Glomerular visceral epithelial cell (primary cell): Measurements from ENCODE around the gene GPT2.

ENCODE experiments used
- DNase-seq: peaks from one replicate; pipeline ENCODE4 v3.0.0-alpha.2; 2016; ENCODE audit errors: extremely low spot score

GPT2 gene

DNA sequence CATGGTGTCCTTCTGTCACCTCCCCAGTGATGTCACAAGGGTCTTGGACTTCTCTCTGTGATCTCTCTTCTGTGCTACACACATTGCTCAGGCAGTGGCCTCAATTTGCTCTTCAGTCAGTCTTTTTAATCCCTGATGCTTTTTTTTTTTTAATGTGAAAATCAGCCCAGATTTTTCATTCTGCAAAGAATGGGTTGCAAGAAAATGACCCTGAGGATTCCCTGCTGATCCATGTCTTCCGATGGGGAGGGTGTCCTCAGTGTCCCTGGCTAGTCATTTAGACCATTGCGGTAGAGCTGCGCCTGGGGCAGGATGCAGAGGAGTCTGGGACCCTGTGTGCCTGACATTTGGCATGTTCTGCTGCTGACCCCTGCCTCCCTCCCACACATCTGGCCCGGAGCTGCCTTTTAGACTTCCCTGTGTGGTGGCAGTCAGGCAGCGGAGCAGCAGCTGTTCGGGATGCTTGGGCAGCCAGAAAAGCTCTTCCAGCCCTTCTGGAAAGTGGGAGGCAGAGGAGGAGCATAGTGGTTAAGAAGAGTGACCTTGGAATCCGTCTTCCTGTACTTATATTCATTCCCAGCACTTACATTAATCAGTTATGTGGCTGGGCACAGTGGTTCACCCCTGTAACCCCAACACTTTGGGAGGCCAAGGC, 12.3 kb downstream of the GPT2 start:
- DNase-seq = no peak

DNA sequence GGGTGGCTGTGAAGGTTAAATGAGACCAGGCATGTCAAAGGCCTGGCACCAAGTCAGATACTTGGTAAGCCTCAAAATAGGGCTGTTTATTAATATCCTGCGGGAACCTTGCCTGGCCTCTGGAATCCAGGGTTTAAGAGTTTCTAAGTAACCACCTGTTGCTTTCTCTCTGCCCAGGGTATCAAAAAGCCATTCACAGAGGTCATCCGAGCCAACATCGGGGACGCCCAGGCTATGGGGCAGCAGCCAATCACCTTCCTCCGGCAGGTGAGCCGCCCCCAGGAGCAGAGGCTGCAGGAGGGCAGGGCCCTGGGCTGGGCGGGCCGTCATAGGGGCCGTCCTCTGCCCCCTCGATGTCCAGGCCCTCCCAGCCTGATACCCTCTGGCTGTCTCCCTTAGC, 13.3 kb downstream of the GPT2 start:
- DNase-seq = no peak

DNA sequence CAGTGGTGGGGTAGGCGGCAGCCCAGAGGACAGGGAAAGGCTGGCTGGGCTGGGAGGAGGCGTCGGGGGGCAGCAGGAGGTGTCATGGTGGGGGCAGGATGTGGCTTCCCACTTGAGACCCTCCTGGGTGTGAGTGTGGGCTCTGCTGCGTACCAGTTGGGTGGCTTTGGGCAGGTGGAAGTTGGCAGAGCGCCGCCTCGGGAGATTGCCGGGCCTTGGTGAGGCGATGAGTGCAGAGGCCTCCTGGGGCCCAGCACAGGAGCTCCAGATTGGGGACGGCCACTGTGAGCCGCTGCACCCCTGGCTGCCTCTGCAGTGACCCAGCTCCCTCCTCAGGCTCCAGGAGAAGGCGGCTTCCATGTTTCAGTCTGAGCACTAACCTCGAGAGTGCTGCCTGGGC, 13.8 kb downstream of the GPT2 start:
- DNase-seq = no peak

DNA sequence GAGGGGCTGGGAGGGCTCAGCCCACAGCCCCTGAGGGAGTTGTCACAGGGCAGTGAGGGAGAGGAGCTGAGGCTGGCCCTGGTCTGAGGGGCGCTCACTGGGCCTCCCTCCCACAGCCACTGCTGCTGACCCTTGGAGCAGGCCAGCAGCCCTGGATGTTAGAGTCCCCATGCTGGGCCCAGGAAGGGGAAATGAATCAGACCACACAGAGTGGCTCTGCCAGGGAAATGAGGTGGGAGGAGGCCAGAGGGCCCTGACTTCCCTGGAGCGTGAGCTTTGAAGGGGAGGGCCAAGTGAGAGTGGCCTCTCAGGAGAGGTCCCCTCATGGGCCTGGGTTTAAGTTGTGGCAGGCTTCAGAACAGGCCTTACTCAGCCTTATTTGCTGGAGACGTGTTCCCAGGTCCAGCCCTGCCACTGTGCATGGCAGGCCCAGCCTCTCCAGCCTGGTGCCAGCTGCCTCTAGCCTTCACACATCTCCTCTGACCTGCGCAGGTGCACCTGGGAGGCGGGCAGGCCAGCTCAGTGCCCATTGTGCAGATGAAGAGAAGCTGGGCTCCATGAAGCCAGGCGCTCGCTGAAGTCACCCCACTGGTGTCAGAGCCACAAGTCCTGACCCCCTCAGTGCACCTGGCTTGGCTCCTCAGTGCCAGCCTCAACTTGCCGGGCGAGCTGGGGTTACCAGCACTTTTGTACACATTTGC, 15.4 kb downstream of the GPT2 start:
- DNase-seq = no peak

DNA sequence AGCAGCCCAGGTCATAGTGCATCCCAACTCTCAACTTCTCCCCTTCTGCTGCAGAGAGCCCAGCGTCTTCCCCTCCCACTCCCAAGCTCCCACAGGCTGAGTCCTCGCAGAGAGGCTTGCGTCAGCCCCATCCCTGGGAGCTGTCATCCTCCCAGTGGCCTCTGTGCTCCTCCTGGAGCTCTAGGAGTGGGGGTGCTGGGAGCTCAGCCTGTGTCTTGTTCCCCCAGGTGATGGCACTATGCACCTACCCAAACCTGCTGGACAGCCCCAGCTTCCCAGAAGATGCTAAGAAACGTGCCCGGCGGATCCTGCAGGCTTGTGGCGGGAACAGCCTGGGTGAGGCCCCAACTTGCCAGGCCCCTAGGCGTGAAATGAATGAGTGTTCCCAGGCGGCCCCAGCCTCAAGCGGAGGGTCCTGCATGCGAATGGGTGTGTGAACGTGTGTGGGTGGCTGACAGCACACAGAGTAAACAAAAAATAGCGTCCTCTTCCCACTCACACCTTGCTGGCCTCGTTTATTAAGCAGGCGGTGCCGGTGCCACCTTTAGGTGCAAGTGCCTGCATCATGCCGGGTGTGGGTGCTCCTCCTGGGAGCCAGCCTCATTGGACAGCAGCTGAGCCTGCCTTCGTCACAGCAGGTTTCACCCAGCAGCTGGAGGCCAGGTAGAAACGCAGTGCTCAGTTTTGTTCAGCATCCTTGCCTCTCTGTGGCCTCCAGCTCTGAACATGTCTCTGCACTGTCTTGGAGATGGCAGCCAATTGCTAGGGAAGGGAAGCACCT, 16.5 kb downstream of the GPT2 start:
- no peak for DNase-seq

DNA sequence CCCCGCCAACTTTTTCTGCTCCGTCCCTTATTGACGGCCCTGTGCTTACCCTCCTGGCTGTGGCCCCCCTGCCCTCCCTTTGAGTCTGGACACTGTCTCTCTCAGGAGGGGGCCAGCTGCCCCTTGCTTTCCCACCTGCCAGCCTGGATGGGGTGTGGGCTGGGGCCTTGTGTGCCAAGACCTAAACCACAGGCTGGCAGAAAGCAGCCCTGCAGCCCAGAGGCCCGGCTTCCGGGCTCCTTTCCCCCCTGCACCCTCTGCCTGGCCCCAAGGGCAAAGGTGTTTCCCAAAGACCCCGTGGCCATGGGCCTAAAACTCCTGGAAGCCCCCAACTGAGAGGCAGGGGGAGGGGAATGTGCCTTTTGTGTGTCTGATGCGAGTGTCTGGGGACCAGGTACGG, 17.5 kb downstream of the GPT2 start:
- no peak for DNase-seq

DNA sequence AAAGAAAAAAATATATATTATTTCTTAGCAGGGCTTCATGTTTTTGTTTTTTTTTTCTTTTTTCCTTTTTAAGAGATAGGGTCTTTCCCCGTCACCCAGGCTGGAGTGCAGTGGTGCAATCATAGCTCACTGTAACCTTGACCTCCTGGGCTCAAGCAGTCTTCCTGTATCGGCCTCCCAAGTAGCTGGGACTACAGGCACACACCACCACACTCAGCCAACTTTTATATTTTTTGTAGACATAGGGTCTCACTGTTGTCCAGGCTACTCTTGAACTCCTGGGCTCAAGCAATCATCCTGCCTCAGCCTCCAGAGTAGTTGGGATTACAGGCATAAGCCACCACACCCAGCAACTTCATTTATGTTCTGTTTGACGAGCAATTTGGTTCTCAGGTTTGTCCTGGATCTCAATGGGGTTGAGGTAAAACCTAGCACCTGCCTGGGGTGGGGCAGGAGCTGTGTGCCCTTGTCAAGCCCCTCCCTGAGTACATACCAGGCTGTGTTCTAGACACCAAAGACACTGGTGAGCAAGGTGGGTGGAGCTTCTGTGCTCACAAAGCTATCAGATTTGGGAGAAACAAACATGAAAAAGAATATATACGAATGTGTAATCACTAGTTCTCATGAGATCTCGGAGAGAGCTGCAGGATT, 19.2 kb downstream of the GPT2 start:
- DNase-seq = no peak

DNA sequence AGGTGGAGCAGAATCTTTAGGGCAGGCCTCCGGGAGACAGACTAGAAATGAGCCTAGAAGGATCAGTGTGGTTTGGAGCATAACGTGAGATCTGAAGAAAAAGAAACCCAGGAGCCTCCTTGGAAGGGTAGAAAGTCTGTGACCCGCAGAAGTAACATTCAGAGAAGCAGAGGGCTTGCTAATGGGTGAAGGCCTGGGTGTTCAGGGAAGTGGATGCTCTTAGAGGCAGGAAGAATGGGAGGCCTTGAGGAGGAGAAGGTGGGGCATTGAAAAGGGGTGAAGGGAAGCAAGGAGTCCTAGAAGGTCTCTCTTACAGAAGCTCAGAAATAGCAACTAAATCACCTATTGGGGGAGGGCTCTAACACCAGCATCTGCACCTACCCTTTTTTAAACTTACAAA, 20.3 kb downstream of the GPT2 start:
- no peak for DNase-seq

DNA sequence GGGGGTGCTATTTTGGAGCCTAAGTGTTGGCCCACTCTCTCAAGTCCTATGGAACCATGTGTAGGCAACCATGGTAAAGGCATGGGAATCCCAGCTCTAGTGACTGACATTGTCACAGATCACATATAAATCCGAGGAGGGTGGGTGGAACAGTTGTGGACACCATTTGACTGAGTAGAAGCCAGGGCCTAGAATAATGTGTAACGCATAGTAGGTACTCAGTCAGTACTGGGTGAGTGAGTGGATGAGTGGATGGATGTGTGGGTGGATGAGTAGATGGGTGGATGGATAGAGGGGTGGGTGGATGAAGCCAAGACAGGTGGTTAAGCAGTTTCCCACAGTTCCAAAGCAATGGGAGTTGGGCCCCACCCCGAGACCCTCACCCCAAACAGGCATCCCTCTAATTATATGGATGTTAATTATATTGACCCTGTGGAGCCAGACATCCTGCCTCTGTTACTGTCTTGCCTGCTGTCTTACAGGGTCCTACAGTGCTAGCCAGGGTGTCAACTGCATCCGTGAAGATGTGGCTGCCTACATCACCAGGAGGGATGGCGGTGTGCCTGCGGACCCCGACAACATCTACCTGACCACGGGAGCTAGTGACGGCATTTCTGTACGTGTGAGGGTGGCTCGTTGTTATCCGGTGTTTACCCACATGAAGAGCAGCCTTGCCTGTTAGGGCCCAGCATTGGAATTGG, 22.3 kb downstream of the GPT2 start:
- no peak for DNase-seq

DNA sequence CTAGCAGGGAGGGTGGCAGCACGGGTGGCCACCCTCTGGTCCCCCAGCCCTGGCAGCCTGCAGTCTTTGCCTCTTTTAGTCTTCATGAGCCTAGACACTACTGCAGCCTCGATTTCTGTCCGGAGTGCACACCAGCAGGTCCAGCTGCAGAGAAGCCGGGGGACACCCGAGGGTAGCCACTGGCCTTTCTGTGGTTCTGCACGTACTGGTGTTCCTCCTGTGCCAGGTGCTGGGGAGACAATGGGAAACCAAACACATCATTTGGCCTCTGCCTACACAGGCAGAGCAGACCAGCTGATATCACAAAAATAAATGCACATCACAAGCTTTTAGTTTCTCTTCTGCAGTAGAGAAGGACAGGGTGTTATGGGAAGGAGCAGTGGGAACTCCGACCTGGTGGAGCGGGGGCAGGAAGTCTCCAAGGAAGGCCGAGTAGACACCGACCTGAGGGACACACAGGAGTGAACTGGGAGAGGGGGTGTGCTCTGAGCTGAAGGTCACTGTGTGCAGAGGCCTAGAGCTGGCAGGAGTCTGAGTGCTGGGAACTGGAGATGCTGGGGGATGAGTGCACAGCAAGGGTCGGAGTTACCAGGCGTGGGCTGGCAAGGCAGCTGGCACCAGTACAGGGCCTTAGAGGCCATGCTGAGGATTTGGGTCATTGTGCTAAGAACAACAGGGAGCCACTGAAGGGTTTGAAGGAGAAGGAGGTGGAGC, 23.1 kb downstream of the GPT2 start:
- DNase-seq = no peak

DNA sequence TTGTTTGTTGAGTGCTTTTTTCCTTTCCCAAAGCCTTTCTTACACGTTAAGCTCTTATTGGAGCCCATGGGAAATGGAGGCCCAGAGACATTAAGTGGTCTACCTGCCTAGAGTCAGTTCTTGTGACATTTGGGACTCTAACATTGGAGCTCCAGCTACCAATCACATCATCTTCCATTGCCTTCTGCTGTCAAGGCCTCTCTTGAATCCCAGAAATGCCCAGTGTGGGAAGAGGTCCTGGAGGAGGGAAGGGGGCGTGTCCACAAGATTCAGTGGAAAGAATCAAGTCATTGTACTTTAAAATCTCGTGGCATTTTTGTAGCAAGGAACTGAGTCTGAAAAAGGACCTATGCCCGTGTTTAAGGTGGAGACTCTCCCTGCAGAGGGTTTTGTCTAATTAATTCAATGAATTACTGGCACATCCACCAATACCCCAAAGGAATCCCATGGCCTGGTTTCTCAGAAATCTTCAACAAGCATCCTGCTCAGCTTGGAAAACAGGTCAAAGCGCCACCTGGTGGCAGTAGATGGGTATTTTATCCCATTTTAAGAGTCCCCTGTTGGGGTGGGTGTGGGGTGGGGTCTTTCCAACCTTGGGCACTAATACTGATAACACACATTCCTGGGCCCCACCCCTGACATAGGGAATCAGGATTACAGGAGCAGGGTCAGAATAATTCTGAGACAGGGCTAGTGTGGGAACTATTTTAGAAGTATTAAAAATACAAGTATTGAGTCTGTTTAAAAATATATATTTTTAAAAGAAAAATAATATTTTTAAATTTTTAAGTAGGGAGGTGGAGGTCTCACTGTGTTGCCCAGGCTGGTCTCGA, 24.6 kb downstream of the GPT2 start:
- DNase-seq = peak; percentile 61

DNA sequence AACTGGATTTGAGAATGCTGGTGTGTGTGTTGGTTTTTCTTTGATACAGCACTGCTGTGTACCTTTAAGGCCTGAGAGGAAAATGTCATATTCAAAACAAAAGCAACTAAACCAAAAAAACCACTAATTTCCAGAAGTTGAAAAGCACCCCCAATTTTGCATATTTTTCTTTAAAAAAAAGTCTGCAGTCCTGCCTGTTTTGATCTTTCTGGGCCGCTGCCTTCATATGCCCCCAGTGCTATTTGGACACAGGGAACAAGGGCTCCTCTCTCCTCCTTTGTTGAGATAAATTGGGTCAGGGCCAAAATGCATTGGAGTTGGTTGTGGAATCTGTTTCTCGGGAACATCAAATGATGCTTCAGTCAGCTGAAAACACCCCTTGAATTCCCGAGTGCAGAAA, 26.9 kb downstream of the GPT2 start:
- DNase-seq = no peak

DNA sequence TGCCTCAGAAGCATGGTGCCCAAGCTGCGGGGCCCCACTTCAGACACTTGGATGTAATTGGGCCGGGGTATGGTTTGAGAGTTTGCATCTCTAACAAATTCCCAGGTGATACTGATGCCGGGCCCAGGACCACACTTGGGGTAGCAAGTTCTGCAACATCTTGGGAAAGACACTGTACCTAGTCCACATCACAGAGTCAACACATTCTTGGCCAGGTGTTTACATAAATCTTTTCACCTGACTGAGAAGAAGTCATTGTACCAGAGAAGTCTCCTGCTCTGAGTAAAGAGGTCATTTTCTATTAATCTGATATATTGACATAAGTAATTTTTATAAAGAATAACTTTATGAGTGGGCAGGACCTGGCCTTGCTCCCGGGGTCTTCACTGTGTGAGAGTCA, 27.5 kb downstream of the GPT2 start:
- DNase-seq = no peak

DNA sequence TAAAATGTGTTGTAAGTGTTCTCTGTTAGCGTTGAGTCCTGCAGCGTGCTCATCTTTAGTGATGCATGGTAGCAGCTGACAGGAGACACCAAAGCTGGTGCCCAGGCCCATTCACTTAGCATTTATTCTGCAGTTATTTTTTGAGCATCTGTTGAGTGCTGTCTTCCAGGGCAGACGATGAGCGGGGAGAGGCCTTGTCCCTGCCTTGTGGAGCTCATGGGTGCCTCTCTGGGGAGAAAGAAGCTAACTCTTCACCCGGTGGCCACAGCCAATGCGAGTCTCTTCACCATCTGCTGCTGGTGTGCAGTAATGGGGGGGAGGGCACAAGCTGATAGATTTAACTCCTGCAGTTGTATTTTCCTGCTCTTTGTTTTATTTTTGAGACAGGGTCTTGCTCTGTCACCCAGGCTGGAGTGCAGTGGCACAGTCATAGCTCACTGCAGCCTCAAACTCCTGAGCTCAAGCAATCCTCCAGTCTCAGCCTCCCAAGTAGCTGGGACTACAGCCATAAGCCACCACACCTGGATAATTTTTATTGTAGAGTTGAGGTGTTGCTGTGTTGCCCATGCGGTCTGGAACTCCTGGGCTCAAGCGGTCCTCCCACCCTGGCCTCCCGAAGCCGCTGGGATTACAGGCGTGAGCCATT, 30.5 kb downstream of the GPT2 start:
- no peak for DNase-seq

DNA sequence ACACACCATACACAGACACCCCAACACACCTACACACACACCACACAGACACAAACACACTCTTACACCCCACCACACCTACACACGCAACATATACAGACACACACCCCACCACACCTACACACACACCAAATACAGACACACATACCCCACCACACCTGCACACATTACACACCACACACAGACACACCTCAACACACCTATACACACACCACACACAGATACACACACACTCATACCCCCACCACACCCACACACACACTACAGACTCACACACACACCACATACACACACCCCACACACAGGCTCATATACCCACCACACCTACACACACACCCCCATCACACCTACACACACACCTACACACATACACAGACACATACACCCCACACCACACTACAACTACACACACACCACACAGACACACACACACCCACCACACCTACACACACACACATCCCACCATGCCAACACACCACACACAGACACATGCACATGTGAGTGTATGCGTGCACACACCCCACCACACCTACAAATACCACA, 31.4 kb downstream of the GPT2 start:
- DNase-seq = no peak

DNA sequence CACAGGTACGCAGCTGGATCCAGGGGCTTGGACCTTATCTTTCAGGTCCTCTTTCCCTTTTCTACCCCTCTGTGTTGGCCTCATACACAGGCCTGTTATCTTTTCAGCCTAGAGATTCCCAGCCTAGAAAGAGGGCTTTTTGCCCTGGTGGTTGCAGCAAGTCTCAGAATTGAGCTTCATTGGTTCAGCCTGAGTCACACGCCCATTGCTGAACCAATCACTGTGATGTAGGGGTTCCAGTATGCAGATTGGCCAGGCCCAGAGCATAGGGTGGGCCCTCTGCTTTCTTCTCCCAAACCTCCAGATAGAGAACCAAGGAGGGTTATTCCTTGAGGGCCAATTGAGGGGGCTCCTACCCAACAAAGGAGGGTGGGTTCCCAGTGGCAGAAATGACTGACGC, 32.8 kb downstream of the GPT2 start:
- DNase-seq = no peak

DNA sequence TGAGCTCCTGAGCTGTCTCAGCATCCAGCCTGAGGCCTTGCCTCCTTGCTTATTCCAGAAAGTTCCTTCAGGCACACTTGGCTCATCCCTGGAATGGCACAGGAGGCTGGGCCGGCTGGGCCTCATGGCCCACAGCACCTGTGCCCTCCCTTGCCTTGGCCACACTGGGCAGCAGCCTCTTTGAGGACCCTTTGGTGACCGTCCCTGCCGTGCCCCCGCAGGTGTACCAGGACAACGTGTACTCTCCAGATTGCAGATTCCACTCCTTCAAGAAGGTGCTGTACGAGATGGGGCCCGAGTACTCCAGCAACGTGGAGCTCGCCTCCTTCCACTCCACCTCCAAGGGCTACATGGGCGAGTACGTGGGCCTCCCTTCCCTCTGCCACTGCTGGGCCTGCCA, 34.2 kb downstream of the GPT2 start:
- no peak for DNase-seq

DNA sequence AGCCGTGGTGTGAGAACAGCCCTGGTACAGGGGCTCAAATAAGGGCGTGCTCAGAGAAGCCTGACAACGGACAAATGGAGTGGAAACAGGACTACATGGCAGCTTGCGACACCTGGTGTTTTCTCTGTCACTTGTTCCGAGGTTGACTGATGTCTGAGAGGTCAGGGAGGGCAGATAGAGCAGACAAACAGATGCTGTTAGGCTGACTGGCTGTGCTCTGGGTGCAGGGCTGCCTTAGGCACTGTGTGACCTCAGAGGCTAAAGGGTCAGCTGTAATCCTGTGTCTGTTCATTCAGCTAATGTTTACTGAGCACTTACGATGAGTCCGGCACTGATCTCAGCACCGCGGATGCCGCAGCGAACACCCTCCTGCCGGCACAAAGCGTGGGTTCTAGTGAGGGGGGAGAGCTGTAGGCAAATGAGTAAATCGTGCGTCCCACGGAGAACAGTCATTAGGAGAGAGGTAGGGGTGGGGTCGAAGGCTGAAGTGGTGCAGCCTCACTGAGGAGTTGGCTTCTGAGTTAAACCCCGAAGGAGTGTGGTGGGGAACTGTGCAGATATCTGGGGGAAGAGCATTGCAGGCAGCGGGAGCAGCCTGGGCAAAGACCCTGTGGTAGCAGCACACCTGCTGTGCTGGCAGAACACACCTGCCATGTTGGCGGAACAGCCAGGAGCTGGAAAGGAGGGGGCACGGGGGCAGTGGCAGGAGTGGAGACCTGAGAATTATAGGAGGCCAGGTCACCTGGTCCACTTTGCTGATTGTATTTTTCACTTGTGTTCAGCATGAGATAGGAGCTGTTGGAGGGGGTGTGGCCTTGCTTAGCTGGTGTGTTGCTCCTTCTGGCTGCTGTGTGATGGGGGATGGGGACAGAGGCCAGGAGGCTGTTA, 35.0 kb downstream of the GPT2 start:
- no peak for DNase-seq
